K562 (cell line): Measurements from ENCODE around the gene DMAC2L. TPM values are rescaled to one million over a fixed set of nuclear protein-coding genes. Genes with fewer than 3 reads are reported as not detected.

Experiments used
- ATAC-seq: fragments of 200-7000 bp; cut with Tn5 transposase; 3 replicates; pipeline ENCODE4 v1.9.1; 2020; ENCODE audit warnings: moderate library complexity
- BruUV-seq: library from RNA; stranded (reverse); fragments of 400-500 nt; replicated peaks from 2 replicates; lab custom pipeline; 2021; lab: Mats Ljungman, UMichigan
- CTCF ChIA-PET: fragments of 300-600 bp; formaldehyde crosslinking; extraction: SDS; loops from one replicate; lab custom pipeline; 2021; ENCODE audit warnings: low intra/inter-chr PET ratio; lab: Yijun Ruan, JAX
- POLR2A ChIA-PET: fragments of 300-600, 350-650 bp; sonication (Branson Sonifier 250); formaldehyde crosslinking; extraction: SDS; loops from one replicate; lab custom pipeline; 2021; ENCODE audit warnings: antibody characterized with exemption, inconsistent platforms; lab: Yijun Ruan, JAX
- DNase-seq, 4 experiments: peaks; one replicate each; pipeline versions ENCODE4 v3.0.0 to v3.0.0-alpha.2; 2011 to 2018; ENCODE audit warnings: low spot score in 3 of 4, mixed read lengths in 3 of 4; ENCODE audit errors: extremely low read depth in 1 of 4
- FAIRE-seq: peaks from 2 replicates; lab custom pipeline; 2011; peaks lifted over from hg19 to GRCh38; lab: Jason Lieb, UNC
- H2AFZ ChIP-seq: 2 replicates; pipeline ENCODE4 v1.6.0; 2011; ENCODE audit warnings: low read depth, low read length, control low read depth, inconsistent platforms
- H3K27ac ChIP-seq: fragments of 200-600 bp; 3 replicates; pipeline ENCODE4 v1.8.0; 2011; ENCODE audit warnings: low read depth, mild to moderate bottlenecking, control low read depth, inconsistent platforms, low read length, moderate library complexity, mixed read lengths; ENCODE audit errors: extremely low read depth
- H3K27me3 ChIP-seq, 2 experiments: fragments of 300-600 bp in 1 of 2; 2 replicates in 1 of 2; 3 replicates in 1 of 2; pipeline versions ENCODE4 v1.6.0 to v1.8.0; 2011; ENCODE audit warnings: inconsistent platforms in 2 of 2, low read length in 2 of 2, mild to moderate bottlenecking in 1 of 2, mixed read lengths in 1 of 2, moderate library complexity in 1 of 2; ENCODE audit not compliant: control insufficient read depth in 2 of 2, insufficient read depth in 2 of 2
- H3K36me3 ChIP-seq: fragments of 300-600 bp; 3 replicates; pipeline ENCODE4 v1.8.0; 2011; ENCODE audit warnings: mild to moderate bottlenecking, low read length, inconsistent platforms; ENCODE audit not compliant: control insufficient read depth, insufficient read depth
- H3K4me1 ChIP-seq, 2 experiments: fragments of 200-600 bp in 1 of 2; replicated peaks in 1 of 2; 2 replicates in 1 of 2; 3 replicates in 1 of 2; pipeline versions ENCODE4 v1.5.1 to v1.8.0; 2011; ENCODE audit warnings: inconsistent platforms in 2 of 2, low read length in 2 of 2, mild to moderate bottlenecking in 1 of 2, mixed read lengths in 1 of 2, moderate library complexity in 1 of 2; ENCODE audit not compliant: control insufficient read depth in 2 of 2, insufficient read depth in 2 of 2
- H3K4me2 ChIP-seq: 2 replicates; pipeline ENCODE4 v1.6.1; 2011; ENCODE audit warnings: low read length, control low read depth, inconsistent platforms, mixed read lengths; ENCODE audit not compliant: insufficient read depth
- H3K4me3 ChIP-seq: fragments of 200-600 bp; sonication (generic), shearing (Covaris generic); 2 replicates; pipeline ENCODE4 v1.5.1; 2016; ENCODE audit warnings: control low read depth, inconsistent platforms
- H3K79me2 ChIP-seq: fragments of 200-600 bp; 3 replicates; pipeline ENCODE4 v1.8.0; 2011; ENCODE audit warnings: low read length, inconsistent platforms; ENCODE audit not compliant: control insufficient read depth, insufficient read depth
- H3K9ac ChIP-seq, 2 experiments: 2 replicates each; pipeline versions ENCODE4 v1.6.0 to v1.6.1; 2011; ENCODE audit warnings: low read depth in 2 of 2, low read length in 2 of 2, control low read depth in 1 of 2, inconsistent platforms in 1 of 2, mild to moderate bottlenecking in 1 of 2, mixed read lengths in 1 of 2; ENCODE audit not compliant: insufficient read depth in 1 of 2
- H3K9me1 ChIP-seq: one replicate; pipeline ENCODE4 v1.6.0; 2011; ENCODE audit warnings: inconsistent platforms, mild to moderate bottlenecking, low read length, moderate library complexity; ENCODE audit not compliant: control insufficient read depth, insufficient read depth
- H3K9me3 ChIP-seq: replicated peaks from 2 replicates; pipeline ENCODE4 v1.5.1; 2011; ENCODE audit warnings: low read depth, low read length, inconsistent platforms; ENCODE audit not compliant: control insufficient read depth, insufficient read depth
- H4K20me1 ChIP-seq: replicated peaks from 2 replicates; pipeline ENCODE4 v1.6.1; 2011; ENCODE audit warnings: low read length, inconsistent platforms, mixed read lengths; ENCODE audit not compliant: control insufficient read depth, insufficient read depth
- BRD4 ChIP-seq: fragments of 200-600 bp; sonication (generic); IDR thresholded peaks from 2 replicates; pipeline ENCODE4 v1.6.1; 2017; ENCODE audit warnings: inconsistent platforms
- FOXJ2 ChIP-seq: fragments of 200-800 bp; sonication (Bioruptor generic); IDR thresholded peaks from 2 replicates; pipeline ENCODE4 v1.6.1; 2016; ENCODE audit warnings: missing genetic modification characterization, missing compliant biosample characterization
- GABPB1 ChIP-seq: sonication (generic); formaldehyde crosslinking; IDR thresholded peaks from 2 replicates; pipeline ENCODE4 v1.8.0; 2022; ENCODE audit warnings: mild to moderate bottlenecking, missing genetic modification reagents
- GABPB2 ChIP-seq: fragments of 250-450 bp; sonication (Bioruptor Pico); conservative IDR thresholded peaks from 2 replicates; pipeline ENCODE4 v1.5.1; 2021; ENCODE audit warnings: mild to moderate bottlenecking
- POLR2A ChIP-seq: fragments of 450-650 bp; conservative IDR thresholded peaks from 2 replicates; pipeline ENCODE4 v1.6.1; 2016
- SNRNP70 ChIP-seq: fragments of 200-400 bp; formaldehyde crosslinking; optimal IDR thresholded peaks from 2 replicates; pipeline ENCODE3; 2017; ENCODE audit warnings: low read depth, low read length
- SP2 ChIP-seq: IDR thresholded peaks from 2 replicates; pipeline ENCODE4 v1.6.1; 2011; ENCODE audit warnings: mild to moderate bottlenecking, low read depth, low read length, moderate library complexity; ENCODE audit not compliant: poor library complexity, severe bottlenecking; ENCODE audit errors: extremely low read depth
- ZNF436 ChIP-seq: fragments of 250-450, 450-650 bp; sonication (Bioruptor Pico); formaldehyde crosslinking; IDR thresholded peaks from 2 replicates; pipeline ENCODE4 v1.7.0; 2020; ENCODE audit warnings: mild to moderate bottlenecking
- ZNF75A ChIP-seq: fragments of 450-650 bp; formaldehyde crosslinking; IDR thresholded peaks from 2 replicates; pipeline ENCODE4 v1.4.0; 2020; ENCODE audit warnings: mild to moderate bottlenecking
- ZNF77 ChIP-seq: fragments of 250-450 bp; sonication (Bioruptor Pico); IDR thresholded peaks from 2 replicates; pipeline ENCODE4 v1.5.0; 2020
- ZNF830 ChIP-seq: fragments of 250-450 bp; sonication (Bioruptor Pico); IDR thresholded peaks from 2 replicates; pipeline ENCODE4 v1.5.0; 2021; ENCODE audit warnings: mild to moderate bottlenecking
- WGBS: fragments of 100-300 bp; shearing (Covaris generic); methylation state at CpG from one replicate; pipeline ENCODE4 v1.1.6; 2016; ENCODE audit warnings: low coverage, mixed read lengths; ENCODE audit not compliant: insufficient coverage; ENCODE audit errors: missing lambda C conversion rate; 5-methylcytosine and 5-hydroxymethylcytosine counted together
- in situ Hi-C: fragments of 300-500 bp; cut with MboI; formaldehyde crosslinking; loops from 4 replicates; pipeline ENCODE4 v1.15.0; 2018; ENCODE audit warnings: inconsistent platforms, mixed read lengths
- intact Hi-C: fragments of 100-400 bp; cut with micrococcal nuclease; formaldehyde crosslinking; loops from 2 replicates; pipeline ENCODE4 v1.14.2; 2022
- polyA plus RNA-seq, 8 experiments: library from polyadenylated mRNA; depleted of rRNA in 4 of 8; stranded (reverse) in 5 of 8; unstranded in 3 of 8; fragments of >200 nt; fragmentation: Nextera tagmentation in 2 of 8; fragmentation: Illumina TruSeq in 1 of 8; extraction: Ambion mirVana in 2 of 8; extraction: Trizol in 1 of 8; gene quantifications; 2 replicates each; pipeline versions ENCODE4 v1.2.1 to v1.2.3, GENCODE V29; 2011 to 2014; ENCODE audit warnings: inconsistent platforms in 1 of 8, missing spikeins in 1 of 8
- total RNA-seq, 7 experiments: library from RNA; depleted of rRNA in 6 of 7; stranded (reverse); fragments of >200 nt in 6 of 7; fragmentation: Illumina TruSeq in 2 of 7; extraction: Trizol in 2 of 7; gene quantifications; 2 replicates each; pipeline versions ENCODE4 v1.2.1 to v1.2.3, GENCODE V29; 2011 to 2021; ENCODE audit warnings: low replicate concordance in 1 of 7

The DMAC2L gene
- total and polyA plus RNA-seq, 9 of the 15 experiments (the other 6 are each of a cell fraction or from before 2014, with no cell fraction given), result 4.0 to 37.2 (median 9.3) TPM

- Histone ChIP-seq H2AFZ (no peak overlapping the region), H3K4me1 (no peaks in the 10 kb centered on the region), H3K9me1 (no peaks in the 10 kb centered on the region), H3K79me2 (no peaks in the 10 kb centered on the region), H3K27me3 (no peaks in the 10 kb centered on the region), H3K36me3 (no peaks in the 10 kb centered on the region), H3K4me2 (no peak overlapping the region), H3K9me3 (no peaks in the 10 kb centered on the region), H3K9ac (no peak overlapping the region), H3K4me3 (no peak overlapping the region), H3K27ac (no peak overlapping the region), H4K20me1 (no peaks in the 10 kb centered on the region)
- no peak for TF ChIP-seq GABPB2 (CRISPR knock-in tag)
- TF ChIP-seq ZNF75A (CRISPR knock-in tag), result no peak
- no peak for TF ChIP-seq SP2
- TF ChIP-seq FOXJ2, result no peak
- no peak for TF ChIP-seq POLR2A
- TF ChIP-seq ZNF830 (CRISPR knock-in tag), result no peak
- no peak for TF ChIP-seq BRD4
- TF ChIP-seq GABPB1 (CRISPR knock-in tag), result no peak
- TF ChIP-seq SNRNP70, result no peak
- TF ChIP-seq ZNF77 (CRISPR knock-in tag), result no peak
- TF ChIP-seq ZNF436 (CRISPR knock-in tag), result no peak
- FAIRE-seq (no peak), DNase-seq (no peak), ATAC-seq (no peak)
- ChIA-PET POLR2A (no interaction called here), CTCF (no interaction called here)
- 82% methylated on average over 1 of the region's 1 CpG for WGBS
- BruUV-seq, result no TSS peak
- intact Hi-C loops, result no loop called here
- in situ Hi-C loops, result no loop called here
Observed at GRCh38 chr14:50272498-50272897, 39.6 kb upstream of the DMAC2L start.
